Midbrain (tissue), 1 donor: ENCODE measurements around the gene GKN2.
"Not testable (repeated sequence)": the region's sequence is repeated elsewhere in the genome, so short reads cannot be mapped to it uniquely, and the experiment has no call there.

ENCODE experiments used
- DNase-seq: peaks from one replicate; lab custom pipeline; 2025; lab: John Stamatoyannopoulos, UW

Gene GKN2

DNA sequence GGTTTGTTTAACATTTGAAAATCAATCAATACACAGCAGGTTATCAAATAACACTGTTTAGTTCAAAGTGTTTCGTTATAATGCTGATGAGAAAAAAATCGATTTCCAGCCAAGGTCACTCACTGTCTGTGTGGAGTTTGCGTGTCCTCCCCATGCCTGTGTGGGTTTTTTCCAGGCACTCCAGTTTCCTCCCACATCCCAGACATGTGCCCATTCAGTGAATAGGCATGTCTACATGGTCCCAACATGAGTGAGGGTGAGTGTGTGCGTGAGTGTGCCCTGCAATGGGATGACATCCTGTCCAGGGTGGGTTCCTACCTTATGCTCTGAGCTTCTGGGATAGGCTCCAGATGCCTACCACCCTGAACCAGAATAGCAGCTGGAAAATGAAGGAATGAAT, 8.7 kb upstream of the GKN2 start:
- no peak for DNase-seq

DNA sequence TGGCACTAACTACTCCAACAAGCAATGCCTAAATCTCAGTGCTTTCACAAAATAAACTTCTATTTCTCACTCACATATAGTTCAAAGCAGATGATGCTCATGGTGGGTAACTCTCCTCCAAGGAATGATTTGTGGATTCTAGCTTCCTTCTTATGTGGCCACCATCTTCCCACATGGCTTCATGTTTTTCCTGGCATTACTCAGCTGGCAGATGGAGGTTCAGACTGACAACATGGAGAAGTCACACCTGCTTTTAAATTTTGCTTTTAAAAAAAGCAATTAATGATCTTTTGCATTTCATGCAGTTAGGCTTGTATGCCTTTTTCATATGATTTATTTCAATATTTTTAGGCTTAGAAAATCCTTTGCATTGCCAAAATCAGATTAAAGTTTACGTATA, 6.3 kb upstream of the GKN2 start:
- DNase-seq: no peak

DNA sequence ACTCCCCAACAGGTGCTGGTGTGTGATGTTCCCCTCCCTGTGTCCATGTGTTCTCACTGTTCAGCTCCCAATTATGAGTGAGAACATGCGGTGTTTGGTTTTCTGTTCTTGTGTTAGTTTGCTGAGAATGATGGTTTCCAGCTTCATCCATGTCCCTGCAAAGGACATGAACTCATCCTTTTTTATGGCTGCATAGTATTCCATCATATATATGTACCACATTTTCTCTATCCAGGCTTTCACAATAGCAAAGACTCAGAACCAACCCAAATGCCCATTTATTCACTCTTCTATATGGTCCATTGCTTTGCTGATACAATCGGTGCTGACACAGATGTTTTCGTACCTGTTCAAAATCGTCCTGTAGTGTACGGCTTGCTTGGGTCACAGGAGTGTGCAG, 2.7 kb upstream of the GKN2 start:
- DNase-seq: not testable (repeated sequence)

DNA sequence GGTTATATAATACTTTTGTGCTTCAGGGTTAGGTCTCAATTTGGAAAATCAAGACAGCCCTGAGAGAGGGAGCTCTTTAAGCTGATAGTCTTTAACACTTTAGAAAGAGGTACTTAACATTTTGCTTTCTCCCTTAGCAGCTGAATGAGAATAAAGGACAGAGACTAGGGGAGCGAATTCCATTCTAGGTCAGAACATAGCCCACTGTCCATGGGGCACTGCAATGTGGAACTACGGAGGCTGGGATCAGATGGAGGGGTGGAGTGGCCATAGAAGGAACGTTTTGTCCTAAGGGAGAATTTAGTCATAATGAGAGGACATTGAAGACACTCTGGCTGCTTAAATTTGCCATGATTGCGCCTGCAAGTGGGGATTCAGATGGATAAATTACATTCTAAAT, 794 bp downstream of the GKN2 start:
- DNase-seq: no peak

DNA sequence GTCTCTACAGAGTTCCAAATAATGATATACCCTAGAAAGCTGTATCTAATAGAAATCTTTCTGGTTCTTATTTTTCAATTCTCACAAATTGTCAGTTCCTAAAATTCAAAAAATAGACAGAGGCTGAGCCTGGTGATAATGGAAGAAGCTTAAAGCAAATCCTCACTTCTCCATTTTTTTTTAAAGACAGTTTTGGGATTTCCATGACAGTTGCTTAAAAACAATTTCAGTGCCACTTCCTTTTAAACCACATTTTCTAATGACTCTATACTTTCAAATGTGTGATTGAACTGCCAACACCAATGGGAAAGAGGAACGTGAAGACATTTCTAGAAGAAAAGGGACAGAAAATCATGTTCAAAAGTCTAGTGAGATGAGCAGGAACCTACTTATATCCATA, 4.0 kb downstream of the GKN2 start:
- DNase-seq: no peak

DNA sequence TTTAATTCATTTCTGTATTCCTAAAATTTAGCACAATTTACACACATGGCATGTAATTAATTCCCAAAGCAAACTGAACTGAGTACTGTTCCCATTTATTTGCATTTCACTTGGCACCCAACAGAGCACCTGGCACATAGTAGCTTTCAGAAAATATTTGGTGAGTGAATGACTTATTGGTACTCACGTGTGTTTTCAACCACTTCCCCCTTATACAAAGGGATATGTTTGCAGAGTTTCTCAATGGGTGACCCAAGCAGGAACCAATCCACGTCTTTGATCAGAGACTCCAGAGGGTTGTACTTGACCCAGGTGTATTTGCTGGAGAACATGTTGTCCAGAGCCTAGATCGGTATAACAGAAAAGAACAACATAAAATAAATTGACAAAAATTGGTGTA, 6.6 kb downstream of the GKN2 start:
- DNase-seq: no peak

DNA sequence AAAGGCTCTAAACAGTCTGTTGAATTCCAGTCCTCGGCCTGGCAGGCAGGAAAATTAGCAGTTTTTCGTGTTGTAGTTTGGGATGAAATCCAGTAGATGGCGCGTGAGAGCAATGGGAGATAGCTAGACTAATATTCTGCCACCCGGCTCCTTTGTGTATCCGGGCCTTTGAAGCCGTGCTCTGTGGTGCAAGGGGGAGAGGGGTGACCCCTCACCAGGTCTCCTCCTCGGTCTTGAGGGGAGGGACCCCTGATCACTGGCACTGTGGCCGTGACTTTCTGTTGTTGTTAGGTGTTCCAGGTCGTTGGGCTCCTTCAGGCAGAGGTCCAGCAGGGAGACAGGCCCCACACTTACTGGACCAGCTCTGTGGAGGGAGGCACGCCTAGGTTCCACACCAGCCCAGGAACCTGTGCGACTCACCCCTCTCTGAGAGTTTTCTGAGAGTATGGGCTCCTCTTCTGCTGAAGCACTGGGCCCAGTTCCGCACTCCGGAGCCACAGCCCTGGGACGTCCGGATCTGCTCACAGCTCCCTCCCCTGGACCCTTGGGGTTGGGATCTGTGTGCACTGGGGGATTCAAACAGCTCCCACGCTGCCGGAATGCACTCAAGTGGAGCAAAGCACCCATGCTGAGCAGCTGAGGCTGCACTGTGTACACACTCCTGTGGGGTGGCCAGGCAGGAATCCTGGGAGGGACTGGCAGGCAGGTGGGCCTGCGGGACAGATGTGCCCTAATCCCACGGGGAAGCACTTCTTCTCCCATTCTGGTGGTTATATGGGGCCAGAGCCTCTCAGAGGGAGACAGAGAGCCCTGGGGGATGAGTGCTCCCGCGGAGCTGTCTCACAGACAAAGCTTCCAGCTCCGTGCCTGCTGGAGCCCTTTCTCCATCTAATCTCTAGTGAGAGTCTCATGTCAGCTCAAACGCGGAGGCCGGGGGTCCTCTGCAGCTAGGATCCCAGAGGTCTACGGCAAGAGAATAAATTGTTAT, 8.8 kb downstream of the GKN2 start:
- peak; percentile 63 for DNase-seq

DNA sequence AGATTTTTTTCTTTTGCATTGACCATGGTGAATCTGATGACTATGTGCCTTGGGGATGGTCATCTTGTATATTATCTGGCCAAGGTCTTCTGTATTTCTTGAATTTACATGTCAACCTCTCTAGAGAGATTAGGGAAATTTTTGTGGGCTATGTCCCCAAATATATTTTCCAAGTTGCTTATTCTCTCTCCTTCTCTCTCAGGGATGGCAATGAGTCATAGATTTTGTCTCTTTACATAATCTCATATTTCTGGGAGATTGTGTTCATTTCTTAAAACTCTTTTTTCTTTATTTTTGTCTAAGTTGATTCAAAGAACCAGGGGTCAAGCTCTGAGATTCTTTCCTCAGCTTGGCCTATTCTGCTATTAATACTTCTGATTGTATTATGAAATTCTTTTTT, 9.9 kb downstream of the GKN2 start:
- no peak for DNase-seq

DNA sequence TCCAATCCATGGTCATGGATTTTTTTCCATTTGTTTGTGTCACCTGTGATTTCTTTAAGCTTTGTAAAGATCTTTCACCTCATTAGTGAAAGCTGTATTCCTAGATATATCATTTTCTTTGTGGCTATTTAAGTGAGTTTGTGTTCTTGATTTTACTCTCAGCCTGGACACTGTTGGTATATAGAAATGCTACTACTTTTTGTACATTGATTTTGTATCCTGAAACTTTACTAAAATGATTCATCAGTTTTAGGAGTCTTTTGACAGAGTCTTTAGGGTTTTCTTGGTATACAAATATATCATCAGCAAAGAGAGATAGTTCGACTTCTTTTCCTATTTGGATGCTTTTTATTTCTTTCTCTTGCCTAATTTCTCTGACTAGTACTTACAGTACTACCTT, 12.3 kb downstream of the GKN2 start:
- no peak for DNase-seq

DNA sequence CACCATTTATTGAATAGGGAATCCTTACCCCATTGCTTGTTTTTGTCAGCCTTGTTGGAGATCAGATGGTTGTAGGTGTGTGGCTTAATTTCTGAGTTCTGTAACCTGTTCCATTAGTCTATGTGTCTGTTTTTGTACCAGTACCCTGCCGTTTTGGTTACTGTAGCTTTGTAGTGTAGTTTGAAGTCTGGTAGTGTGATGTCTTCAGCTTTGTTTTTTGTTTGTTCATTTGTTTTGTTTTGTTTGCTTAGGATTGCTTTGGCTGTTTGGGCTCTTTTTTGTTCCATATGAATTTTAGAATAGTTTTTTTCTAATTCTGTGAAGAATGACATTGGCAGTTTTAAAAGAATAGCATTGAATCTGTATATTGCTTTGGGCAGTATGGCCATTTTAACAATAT, 12.7 kb downstream of the GKN2 start:
- DNase-seq: no peak

DNA sequence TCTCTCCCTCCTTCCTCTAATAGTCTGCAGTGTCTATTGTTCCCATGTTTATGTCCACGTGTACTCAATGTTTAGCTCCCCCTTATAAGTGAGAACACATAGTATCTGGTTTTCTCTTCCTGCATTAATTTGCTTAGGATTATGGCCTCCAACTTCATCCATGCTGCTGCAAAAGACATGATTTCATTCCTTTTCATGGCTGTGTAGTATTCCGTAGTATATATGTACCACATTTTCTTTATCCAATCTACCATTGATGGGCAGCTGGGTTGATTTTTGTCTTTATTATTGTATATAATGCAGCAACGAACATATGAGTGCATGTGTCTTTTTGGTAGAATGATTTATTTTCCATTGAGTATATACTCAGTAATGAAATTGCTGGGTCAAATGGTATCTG, 13.8 kb downstream of the GKN2 start:
- no peak for DNase-seq

DNA sequence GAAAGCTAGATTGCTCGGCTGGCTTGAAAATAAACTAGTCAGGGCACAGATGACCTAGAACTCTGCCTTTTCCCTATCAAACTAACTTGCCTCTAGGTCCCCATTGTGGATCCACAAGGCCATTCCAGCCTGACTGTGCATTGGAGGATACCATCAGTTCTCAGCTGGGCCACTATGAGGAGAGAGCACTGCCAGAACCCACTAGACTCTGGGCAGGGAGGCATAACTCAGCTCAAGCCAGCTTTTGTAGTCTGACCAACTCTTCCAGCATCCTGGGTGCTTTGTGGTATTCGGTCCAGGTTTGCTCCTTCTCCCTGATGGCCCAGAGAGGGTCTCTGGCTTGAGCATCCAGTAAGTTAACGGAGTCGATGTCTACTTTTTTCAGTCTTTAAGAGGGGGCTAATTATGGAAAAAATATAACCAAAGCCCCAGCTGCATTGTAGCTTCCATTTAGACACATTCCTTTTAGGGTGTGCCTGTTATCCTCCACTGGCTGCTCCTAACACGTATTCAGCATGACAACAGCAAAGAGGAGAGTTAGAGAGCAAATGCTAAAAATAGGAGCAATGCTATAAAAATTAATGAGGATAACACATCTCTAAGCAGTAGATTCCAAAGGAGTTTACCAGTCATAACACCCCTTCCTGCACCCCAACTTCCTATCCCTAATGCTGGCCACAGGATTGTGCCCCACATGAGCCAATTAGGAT, 15.2 kb downstream of the GKN2 start:
- no peak for DNase-seq

DNA sequence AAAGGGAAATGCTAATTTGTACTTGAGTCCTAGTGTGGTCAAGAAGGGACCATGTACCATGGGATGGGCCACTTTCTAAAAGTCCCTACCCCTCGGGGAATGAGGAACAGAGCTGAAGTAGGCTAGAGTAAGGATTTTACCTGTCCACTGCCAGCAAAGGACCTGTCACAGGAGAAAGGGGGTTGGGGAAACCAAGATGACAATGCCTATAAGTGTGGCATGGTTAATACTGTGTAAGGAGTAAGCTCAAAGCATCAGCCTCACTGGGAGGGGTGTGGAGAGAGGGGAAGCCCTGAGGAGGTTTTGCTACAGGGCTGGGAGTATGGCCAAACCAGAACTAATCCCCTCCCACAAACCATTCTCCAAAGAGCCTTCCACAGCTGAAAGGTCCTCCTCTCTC, 15.8 kb downstream of the GKN2 start:
- no peak for DNase-seq

DNA sequence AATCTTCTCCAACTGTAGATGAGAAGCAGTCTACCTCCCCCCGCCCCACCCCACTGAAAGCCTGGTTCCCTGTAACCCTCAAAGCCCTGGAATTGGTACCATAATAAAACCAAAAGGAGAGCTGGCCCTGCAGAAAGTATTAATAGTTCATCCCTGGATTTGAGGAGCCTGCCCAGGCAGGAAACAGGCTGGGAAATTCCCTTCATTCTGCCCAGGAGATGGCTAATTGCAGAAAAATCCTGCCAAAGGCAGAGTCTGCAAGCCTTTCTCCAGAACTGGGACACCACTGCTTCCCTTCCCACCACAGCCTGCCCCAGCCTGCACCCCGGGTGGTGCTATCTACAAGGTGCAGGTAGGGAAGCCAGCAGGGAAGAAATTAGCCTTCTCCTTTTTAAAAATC, 16.3 kb downstream of the GKN2 start:
- DNase-seq: no peak

DNA sequence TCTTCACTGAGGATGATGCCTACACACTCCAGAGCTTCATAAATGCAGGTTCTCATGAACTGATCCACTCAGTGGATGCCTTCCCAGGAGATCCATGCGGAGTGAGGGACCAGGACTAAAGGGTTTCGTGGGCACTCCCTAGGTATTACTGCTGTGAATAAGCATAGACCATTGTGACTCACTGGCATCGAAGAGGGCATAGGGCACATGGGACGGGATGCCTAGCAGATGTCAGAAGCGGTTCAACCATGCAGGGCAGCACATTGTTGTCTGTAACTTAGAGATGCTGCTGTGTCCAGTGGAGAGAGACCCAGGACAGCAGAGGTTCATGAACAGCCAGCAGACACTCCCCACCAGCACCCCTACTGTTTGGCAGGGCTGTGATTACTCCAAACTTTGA, 17.2 kb downstream of the GKN2 start:
- DNase-seq: no peak

DNA sequence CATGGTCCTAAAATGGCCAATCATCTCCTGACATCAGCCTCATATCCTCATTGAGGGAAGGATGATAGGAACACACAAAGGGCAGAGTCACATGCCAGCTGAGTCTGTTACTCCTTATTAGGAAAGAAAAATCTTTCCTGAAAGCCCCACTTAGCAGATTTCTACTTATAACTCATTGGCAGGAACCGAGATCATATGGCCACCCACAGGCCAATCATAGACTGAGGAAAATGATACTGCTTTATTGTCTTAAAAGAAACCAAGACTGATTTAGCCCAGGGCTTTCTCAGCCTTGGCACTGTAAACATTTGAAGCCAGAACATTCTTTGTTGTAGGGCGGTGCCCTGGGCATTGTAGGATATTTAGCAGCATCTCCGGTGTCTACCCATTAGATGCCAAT, 18.7 kb downstream of the GKN2 start:
- DNase-seq: no peak

DNA sequence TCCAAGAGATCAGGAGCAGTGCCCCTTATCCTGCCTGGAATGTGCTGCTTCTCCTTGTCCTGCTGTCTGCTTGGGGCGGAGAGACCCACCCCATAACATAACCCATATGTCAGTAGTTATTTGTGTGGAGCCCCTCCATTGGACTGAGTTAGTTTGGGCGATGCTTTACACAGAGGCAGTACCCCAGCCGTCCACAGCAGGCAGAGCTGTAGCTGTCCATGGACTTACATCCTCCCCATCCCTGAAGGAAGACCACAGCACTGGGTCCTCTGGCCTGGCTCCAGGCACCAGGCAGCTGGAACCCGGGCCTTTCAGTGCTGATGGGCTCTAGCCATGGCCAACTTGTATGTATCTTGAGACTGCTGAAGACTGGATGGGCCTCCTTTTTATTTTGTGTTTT, 20.3 kb downstream of the GKN2 start:
- DNase-seq: no peak

DNA sequence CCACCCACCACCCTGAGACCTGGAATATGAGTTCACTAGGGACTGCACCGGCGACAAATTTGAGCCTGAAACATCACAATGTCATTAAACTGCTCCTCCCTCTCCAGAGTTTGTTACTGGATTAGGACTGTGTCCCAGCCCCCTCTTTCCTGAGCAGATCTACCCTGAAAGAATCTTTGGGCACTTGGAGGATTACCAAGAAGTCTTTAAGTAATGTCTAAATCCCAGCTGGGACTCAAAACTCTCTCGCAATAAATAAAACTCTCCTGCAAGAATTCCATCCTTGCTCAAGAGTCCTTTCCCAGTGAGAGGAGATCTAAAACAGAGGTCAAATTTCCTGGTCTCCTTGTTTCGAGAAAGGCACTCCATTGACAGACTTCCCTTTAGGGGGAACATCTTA, 20.9 kb downstream of the GKN2 start:
- no peak for DNase-seq

DNA sequence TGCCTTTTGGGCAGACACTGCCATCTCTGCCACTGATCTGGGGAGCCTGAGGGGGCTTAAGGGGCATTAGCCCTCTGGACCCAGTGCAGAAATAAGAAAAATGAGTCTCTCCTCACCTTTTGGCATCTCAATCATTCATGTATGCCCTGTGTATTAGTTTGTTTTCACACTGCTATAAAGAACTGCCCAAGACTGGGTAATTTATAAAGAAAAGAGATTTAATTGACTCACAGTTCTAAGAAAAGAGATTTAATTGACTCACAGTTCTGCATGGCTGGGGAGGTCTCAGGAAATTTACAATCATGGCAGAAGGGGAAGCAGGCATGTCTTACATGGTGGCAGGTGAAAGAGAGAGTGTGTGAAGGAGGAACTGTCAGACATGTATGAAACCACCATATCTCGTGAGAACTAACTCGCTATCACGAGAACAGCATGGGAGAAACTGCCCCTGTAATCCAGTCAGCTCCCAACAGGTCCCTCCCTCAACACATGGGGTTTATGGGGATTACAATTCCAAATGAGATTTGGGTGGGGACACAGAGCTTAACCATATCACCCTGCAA, 21.5 kb downstream of the GKN2 start:
- no peak for DNase-seq

DNA sequence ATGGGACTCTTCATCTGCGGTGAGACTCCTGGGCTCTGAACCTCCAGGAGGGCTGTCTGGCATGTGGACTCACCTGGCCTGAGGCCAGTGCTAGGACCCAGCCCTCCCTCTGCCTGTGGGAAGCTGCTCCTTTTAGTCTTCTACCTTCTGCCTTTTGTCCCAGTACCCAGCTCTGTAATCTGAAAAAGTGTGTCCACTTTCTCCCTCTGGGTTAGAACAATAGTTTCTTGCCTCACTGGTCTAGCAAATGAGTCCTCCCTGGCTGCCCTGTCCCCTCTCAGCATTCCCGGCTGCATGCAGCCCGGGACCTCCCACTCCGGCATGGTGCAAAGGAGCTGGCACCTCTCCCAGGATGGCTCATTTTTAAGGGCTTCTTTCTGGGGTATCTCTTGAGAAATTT, 25.9 kb downstream of the GKN2 start:
- DNase-seq: no peak

DNA sequence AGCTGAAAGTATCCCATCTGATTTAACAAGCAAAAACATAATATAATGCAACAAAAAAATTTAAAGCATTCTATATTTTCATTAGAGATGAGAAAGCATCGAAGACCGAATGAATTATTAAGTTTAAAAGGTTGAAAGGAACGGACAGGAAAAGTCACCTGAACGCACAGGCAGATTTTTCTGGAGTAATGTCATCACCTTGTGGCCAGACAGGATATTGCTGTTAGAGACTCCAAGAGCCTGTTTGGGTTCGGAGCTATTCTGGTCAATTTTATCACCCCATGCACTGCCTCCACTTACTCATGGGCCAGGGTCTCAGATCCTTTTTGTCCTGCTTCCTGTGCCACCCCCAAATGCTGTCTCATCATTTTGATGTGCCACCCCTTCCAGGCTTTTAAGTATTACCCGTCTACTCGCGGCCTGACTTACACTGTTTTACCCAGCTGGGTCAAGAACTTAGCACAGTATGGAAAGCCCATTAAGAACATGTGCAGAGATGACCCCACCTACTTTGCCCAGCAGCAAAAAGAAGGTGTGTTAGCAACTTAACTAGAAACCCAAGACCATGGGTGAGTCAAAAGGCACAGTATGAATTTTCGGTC, 27.3 kb downstream of the GKN2 start:
- DNase-seq: peak; percentile 13

DNA sequence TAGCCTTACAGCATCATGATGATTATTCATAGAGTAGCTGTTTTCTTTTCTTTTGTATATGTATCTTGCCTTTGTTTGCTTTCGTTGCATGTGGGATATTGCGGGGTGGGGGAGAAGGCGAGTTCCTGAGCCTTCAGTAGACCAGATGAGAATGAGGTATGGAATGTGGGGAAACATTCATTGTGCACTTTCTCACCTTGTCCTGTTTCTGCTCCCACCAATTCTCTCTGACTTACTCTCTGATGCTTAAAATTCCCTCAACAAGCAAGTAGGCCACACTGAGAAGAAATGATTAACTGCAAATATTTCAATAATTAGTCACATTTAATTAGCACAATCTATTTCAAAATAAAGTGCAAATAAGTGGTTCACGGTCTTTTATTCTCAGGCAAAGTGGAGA, 31.0 kb downstream of the GKN2 start:
- no peak for DNase-seq
